T-cell (primary cell): Measurements from ENCODE around the gene FSTL4. TPM values are rescaled to one million over a fixed set of nuclear protein-coding genes. Genes with fewer than 3 reads are reported as not detected.
"Not testable (repeated sequence)": the region's sequence is repeated elsewhere in the genome, so short reads cannot be mapped to it uniquely, and the experiment has no call there.

Experiments
- ATAC-seq, 4 experiments: fragments of 200-7000 bp in 3 of 4; fragments of 150-1000 bp in 1 of 4; cut with Tn5 transposase; replicated peaks in 1 of 4; 1 replicate in 3 of 4; 2 replicates in 1 of 4; pipeline ENCODE4 v1.10.0; 2021; ENCODE audit warnings: moderate library complexity in 3 of 4, mild to moderate bottlenecking in 2 of 4, moderate number of reproducible peaks in 1 of 4
- CTCF ChIA-PET, 2 donors: fragments of 300-600 bp; sonication (Branson Sonifier 250); formaldehyde crosslinking; loops; one replicate each; lab custom pipeline; 2022; ENCODE audit warnings: antibody characterized with exemption in 2 of 2; lab: Charles Lee
- POLR2A ChIA-PET, 2 donors: fragments of 300-600 bp; sonication (Branson Sonifier 250); formaldehyde crosslinking; loops; one replicate each; lab custom pipeline; 2022; ENCODE audit warnings: antibody characterized with exemption in 2 of 2; lab: Charles Lee
- DNase-seq, 35 experiments: peaks; one replicate each; pipeline versions ENCODE4 v3.0.0 to v3.0.0-alpha.2; 2013 to 2023
- H3K27ac ChIP-seq: one replicate; pipeline ENCODE4 v1.5.1; 2013; ENCODE audit warnings: low read length
- H3K27me3 ChIP-seq, 2 experiments: replicated peaks in 1 of 2; 1 replicate in 1 of 2; 2 replicates in 1 of 2; pipeline versions ENCODE4 v1.6.1 to v1.7.0; 2013; ENCODE audit warnings: low read length in 1 of 2, mixed read lengths in 1 of 2; ENCODE audit not compliant: control insufficient read depth in 2 of 2, insufficient read depth in 2 of 2; ENCODE audit errors: extremely low read depth in 1 of 2
- H3K36me3 ChIP-seq, 2 donors: 1 replicate in 1 of 2; 2 replicates in 1 of 2; pipeline versions ENCODE4 v1.6.1 to v1.7.0; 2013; ENCODE audit warnings: low read length in 1 of 2; ENCODE audit not compliant: control insufficient read depth in 2 of 2, insufficient read depth in 1 of 2; ENCODE audit errors: extremely low read depth in 1 of 2
- H3K4me1 ChIP-seq, 2 experiments: 1 replicate in 1 of 2; 2 replicates in 1 of 2; pipeline versions ENCODE4 v1.6.1 to v1.7.0; 2013; ENCODE audit warnings: low read length in 2 of 2, mixed read lengths in 1 of 2; ENCODE audit not compliant: insufficient read depth in 2 of 2, control insufficient read depth in 1 of 2; ENCODE audit errors: extremely low read depth in 1 of 2
- H3K4me3 ChIP-seq, 2 donors: 1 replicate in 1 of 2; 2 replicates in 1 of 2; pipeline versions ENCODE4 v1.5.1 to v1.7.0; 2013; ENCODE audit warnings: mild to moderate bottlenecking in 2 of 2, low read length in 1 of 2, moderate library complexity in 1 of 2; ENCODE audit not compliant: control insufficient read depth in 1 of 2; ENCODE audit errors: extremely low read depth in 1 of 2
- H3K9me3 ChIP-seq: 2 replicates; pipeline ENCODE4 v1.7.0; 2013
- H3K27ac Mint-ChIP-seq, 2 donors: one replicate each; pipeline ENCODE4 v1.8.0; 2020 to 2021; ENCODE audit warnings: mild to moderate bottlenecking in 2 of 2, mixed read lengths in 2 of 2
- H3K27me3 Mint-ChIP-seq, 2 donors: one replicate each; pipeline ENCODE4 v1.8.0; 2021 to 2022; ENCODE audit warnings: mixed read lengths in 2 of 2
- H3K36me3 Mint-ChIP-seq: one replicate; pipeline ENCODE4 v1.8.0; 2021; ENCODE audit warnings: mixed read lengths
- H3K4me1 Mint-ChIP-seq, 3 donors: one replicate each; pipeline ENCODE4 v1.8.0; 2020 to 2022; ENCODE audit warnings: mixed read lengths in 3 of 3, mild to moderate bottlenecking in 1 of 3
- H3K4me3 Mint-ChIP-seq, 3 donors: one replicate each; pipeline ENCODE4 v1.8.0; 2020 to 2022; ENCODE audit warnings: mild to moderate bottlenecking in 3 of 3, mixed read lengths in 3 of 3, moderate library complexity in 3 of 3
- H3K9me3 Mint-ChIP-seq, 3 donors: one replicate each; pipeline ENCODE4 v1.8.0; 2020 to 2022; ENCODE audit warnings: mixed read lengths in 3 of 3
- WGBS: methylation state at CpG from one replicate; pipeline ENCODE4 v1.1.5; 2013; ENCODE audit warnings: missing lambda C conversion rate; ENCODE audit not compliant: insufficient coverage; 5-methylcytosine and 5-hydroxymethylcytosine counted together
- total RNA-seq, 35 experiments: library from RNA in 6 of 35; stranded (reverse) in 6 of 35; fragments of 120-200 nt in 1 of 35; gene quantifications; one replicate each; pipeline versions ENCODE4 v1.2.1 to v1.2.4 and lab custom pipeline; 2013 to 2026

FSTL4 gene
- total RNA-seq, 5 donors from 2014 or later (not counting 1 experiment from before 2014, with no cell fraction given), result 1.6 TPM; not detected in 3

GRCh38 chr5:133195250-133195649, 417.1 kb downstream of the FSTL4 start:
- no peak overlapping the region for H3K27ac ChIP-seq
- H3K4me3 Mint-ChIP-seq, result no peak overlapping the region
- H3K4me3 ChIP-seq, result no peak overlapping the region
- no peaks in the 10 kb centered on the region for H3K9me3 ChIP-seq
- H3K4me1 Mint-ChIP-seq, result peaks cover 0 to 4% (median 0%) of the 10 kb centered on the region in 3 donors
- no peak overlapping the region for H3K27ac Mint-ChIP-seq
- POLR2A ChIA-PET, result no interaction called here
- CTCF ChIA-PET, result no interaction called here
- peaks cover 0 to 4% of the 10 kb centered on the region in 2 donors for H3K27me3 Mint-ChIP-seq
- peaks cover 0 to 8% of the 10 kb centered on the region in 2 experiments for H3K27me3 ChIP-seq
- no peaks in the 10 kb centered on the region for H3K4me1 ChIP-seq
- no peak for DNase-seq
- H3K9me3 Mint-ChIP-seq, result no peaks in the 10 kb centered on the region
- H3K36me3 ChIP-seq, result no peaks in the 10 kb centered on the region
- WGBS, result 74% methylated on average over 2 of the region's 5 CpGs
- ATAC-seq, result no peak
- H3K36me3 Mint-ChIP-seq, result no peaks in the 10 kb centered on the region

DNA sequence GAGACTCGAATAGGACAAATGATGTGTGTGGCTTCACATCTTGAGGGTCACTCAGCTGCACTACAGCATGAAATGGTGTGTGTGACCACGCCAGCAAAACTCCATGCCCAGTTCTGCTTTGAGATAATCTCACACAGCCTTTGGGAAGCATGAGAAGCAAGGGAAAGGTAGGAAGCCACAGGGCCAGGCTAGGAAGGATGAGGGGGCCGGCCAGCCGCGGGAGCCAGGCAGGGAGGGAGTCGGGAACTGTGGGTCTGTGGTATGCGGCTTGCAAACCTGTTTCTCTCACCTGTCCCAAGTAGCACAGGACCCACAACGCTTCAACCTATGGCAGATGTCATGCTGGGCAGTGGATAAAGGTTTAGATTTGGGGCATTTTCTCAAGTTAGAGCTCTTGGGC, 418.5 kb downstream of the FSTL4 start:
- Mint-ChIP-seq H3K4me3 (no peak overlapping the region), H3K36me3 (no peaks in the 10 kb centered on the region), H3K4me1 (peaks cover 0 to 4% (median 0%) of the 10 kb centered on the region in 3 donors), H3K27ac (no peak overlapping the region), H3K27me3 (peaks cover 0 to 4% of the 10 kb centered on the region in 2 donors), H3K9me3 (no peaks in the 10 kb centered on the region)
- no peak overlapping the region for H3K27ac ChIP-seq
- POLR2A ChIA-PET, result no interaction called here
- ATAC-seq (no peak), DNase-seq (no peak)
- H3K27me3 ChIP-seq, result peaks cover 0 to 8% of the 10 kb centered on the region in 2 experiments
- H3K4me1 ChIP-seq, result no peaks in the 10 kb centered on the region
- no peak overlapping the region for H3K4me3 ChIP-seq
- CTCF ChIA-PET, result no interaction called here
- WGBS, result 50% methylated on average over 1 of the region's 8 CpGs
- H3K36me3 ChIP-seq, result no peaks in the 10 kb centered on the region
- H3K9me3 ChIP-seq, result no peaks in the 10 kb centered on the region

GRCh38 chr5:133192716-133193115, 419.6 kb downstream of the FSTL4 start:
- WGBS, result 93% methylated on average over 6 of the region's 8 CpGs
- Mint-ChIP-seq H3K36me3 (no peaks in the 10 kb centered on the region), H3K4me3 (no peak overlapping the region), H3K27me3 (peaks cover 0 to 4% of the 10 kb centered on the region in 2 donors), H3K9me3 (no peaks in the 10 kb centered on the region), H3K4me1 (peaks cover 0 to 4% (median 0%) of the 10 kb centered on the region in 3 donors), H3K27ac (no peak overlapping the region)
- H3K9me3 ChIP-seq, result no peaks in the 10 kb centered on the region
- ChIA-PET CTCF (no interaction called here), POLR2A (no interaction called here)
- H3K36me3 ChIP-seq, result no peaks in the 10 kb centered on the region
- ATAC-seq, result no peak
- no peak overlapping the region for H3K27ac ChIP-seq
- no peak for DNase-seq
- peaks cover 0 to 8% of the 10 kb centered on the region in 2 experiments for H3K27me3 ChIP-seq
- H3K4me3 ChIP-seq, result no peak overlapping the region
- no peaks in the 10 kb centered on the region for H3K4me1 ChIP-seq

DNA sequence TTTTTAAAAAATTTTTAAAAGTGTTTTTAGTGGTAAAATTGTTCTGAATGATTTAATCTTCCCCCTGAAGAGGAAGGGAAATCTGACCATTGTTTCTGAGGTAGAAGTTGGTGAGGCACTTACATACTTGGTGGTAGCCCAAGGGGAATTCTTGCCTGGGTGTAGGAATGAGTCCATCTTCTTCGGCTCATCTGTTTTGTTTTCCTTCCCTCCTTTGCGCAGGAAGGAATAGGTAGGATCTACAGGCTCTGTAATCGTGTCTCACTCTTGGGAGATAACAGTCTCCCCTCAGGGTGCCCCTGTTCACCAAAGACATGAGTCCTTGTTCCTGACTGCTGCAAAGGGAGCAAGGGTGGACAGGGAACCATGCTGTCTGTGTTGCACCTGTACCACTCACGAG, 422.5 kb downstream of the FSTL4 start:
- H3K4me1 ChIP-seq, result no peaks in the 10 kb centered on the region
- no peak overlapping the region for H3K27ac ChIP-seq
- ChIA-PET CTCF (no interaction called here), POLR2A (no interaction called here)
- Mint-ChIP-seq H3K9me3 (no peaks in the 10 kb centered on the region), H3K36me3 (no peaks in the 10 kb centered on the region), H3K4me1 (peaks cover 0 to 4% (median 0%) of the 10 kb centered on the region in 3 donors), H3K27ac (no peak overlapping the region), H3K4me3 (no peak overlapping the region), H3K27me3 (no peaks in the 10 kb centered on the region)
- DNase-seq (no peak), ATAC-seq (no peak)
- H3K4me3 ChIP-seq, result no peak overlapping the region
- H3K27me3 ChIP-seq, result peaks cover 0 to 8% of the 10 kb centered on the region in 2 experiments
- no peaks in the 10 kb centered on the region for H3K36me3 ChIP-seq
- H3K9me3 ChIP-seq, result no peaks in the 10 kb centered on the region
- WGBS, result 70% methylated on average over 2 of the region's 4 CpGs

DNA sequence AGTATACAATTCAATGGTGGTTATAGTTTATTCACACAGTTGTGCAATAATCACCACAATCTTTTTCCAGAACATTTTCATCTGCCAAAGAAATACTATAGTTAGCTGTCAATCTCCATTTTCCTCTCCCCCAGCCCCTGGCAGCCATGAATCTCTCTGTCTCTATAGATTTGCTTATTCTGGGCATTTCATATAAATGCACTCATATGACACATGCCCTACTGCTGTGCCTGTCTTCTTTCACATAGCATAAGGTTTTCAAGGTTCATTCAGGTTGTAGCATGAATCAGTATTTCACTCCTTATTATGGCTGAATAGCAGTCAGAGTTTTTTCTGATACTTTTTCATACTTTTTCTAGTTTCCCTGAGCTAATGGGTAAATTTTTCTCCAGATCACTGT, 432.9 kb downstream of the FSTL4 start:
- Histone ChIP-seq H3K4me1 (no peaks in the 10 kb centered on the region), H3K4me3 (no peak overlapping the region), H3K27me3 (no peaks in the 10 kb centered on the region), H3K9me3 (no peaks in the 10 kb centered on the region), H3K36me3 (no peaks in the 10 kb centered on the region), H3K27ac (no peak overlapping the region)
- no peak for ATAC-seq
- POLR2A ChIA-PET, result no interaction called here
- no peak overlapping the region for H3K4me3 Mint-ChIP-seq
- no peaks in the 10 kb centered on the region for H3K27me3 Mint-ChIP-seq
- no peaks in the 10 kb centered on the region for H3K36me3 Mint-ChIP-seq
- H3K27ac Mint-ChIP-seq, result no peak overlapping the region
- CTCF ChIA-PET, result no interaction called here
- H3K9me3 Mint-ChIP-seq, result no peaks in the 10 kb centered on the region
- no peak for DNase-seq
- peaks cover 0 to 6% (median 0%) of the 10 kb centered on the region in 3 donors for H3K4me1 Mint-ChIP-seq

GRCh38 chr5:133170756-133171387, 441.5 kb downstream of the FSTL4 start:
- Mint-ChIP-seq H3K4me3 (peak overlapping the region; percentile 74 to 83 (median 74)), H3K27ac (peak overlapping the region; percentile 92 to 95), H3K9me3 (peaks cover 0 to 19% (median 5%) of the 10 kb centered on the region in 3 donors), H3K4me1 (peaks cover 28 to 34% (median 29%) of the 10 kb centered on the region in 3 donors), H3K36me3 (peaks cover 16% of the 10 kb centered on the region)
- H3K27me3 Mint-ChIP-seq, POLR2A ChIA-PET, H3K36me3 ChIP-seq, H3K27ac ChIP-seq, CTCF ChIA-PET, H3K9me3 ChIP-seq, H3K27me3 ChIP-seq: not testable (repeated sequence)
- 7% methylated on average over 8 of the region's 9 CpGs for WGBS
- peak; percentile 63 to 92 (median 80) for DNase-seq
- Histone ChIP-seq H3K4me1 (peaks cover 0 to 10% of the 10 kb centered on the region in 2 experiments), H3K4me3 (peak overlapping the region; percentile 34 to 51)
- peak; percentile 93 to 98 (median 95) for ATAC-seq
